ENCODE measurements around the gene BNC2. TPM values are rescaled to one million over a fixed set of nuclear protein-coding genes. Genes with fewer than 3 reads are reported as not detected.

Gene BNC2
- total and polyA plus RNA-seq, 8 donors: 0.28 to 7.6 (median 0.99) TPM

GRCh38 chr9:16610538-16610937, 259.9 kb downstream of the BNC2 start:
- no peak for ATAC-seq

DNA sequence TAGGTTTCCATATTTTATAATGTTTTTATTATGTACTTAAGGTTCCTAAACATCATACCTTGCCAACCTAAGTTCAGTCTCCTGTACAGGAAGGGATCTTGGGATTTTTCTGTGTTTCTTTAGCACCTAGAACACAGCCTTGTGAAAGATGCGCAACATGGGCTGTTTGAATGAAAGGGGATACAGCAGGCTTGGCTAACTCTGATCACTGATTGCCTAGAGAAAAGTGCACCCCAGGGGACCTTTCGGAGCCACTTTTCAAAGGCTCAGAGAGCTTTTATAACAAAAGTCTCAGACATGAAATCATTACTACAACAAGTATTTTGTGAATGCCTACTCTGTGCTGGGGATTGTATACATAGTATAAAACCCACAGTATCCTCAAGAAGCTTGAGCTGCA, 261.6 kb downstream of the BNC2 start:
- 88 to 94% methylated on average over 2 of the region's 2 CpGs for WGBS, 2 donors
- no peaks in the 10 kb centered on the region for H3K9me3 ChIP-seq
- no peak overlapping the region for H3K4me3 ChIP-seq
- no peak overlapping the region for H3K27ac ChIP-seq
- DNase-seq: no peak
- H3K36me3 ChIP-seq: no peaks in the 10 kb centered on the region
- H3K4me1 ChIP-seq: no peaks in the 10 kb centered on the region
- no peak for TF ChIP-seq CTCF (IDR thresholded peaks at IDR 0.05)
- no peaks in the 10 kb centered on the region for H3K27me3 ChIP-seq
- FAIRE-seq: no peak
- intact Hi-C loops (cut with DNase I): no loop called here
- ATAC-seq: no peak

More at GRCh38 chr9:16610538-16610937, 259.9 kb downstream of the BNC2 start:
- WGBS, 2 donors: 50 to 59% methylated on average over 3 of the region's 3 CpGs
- intact Hi-C loops (cut with DNase I): loop anchor here in 1 of 3 donors (10.0 kb wide), 1 partner anchor 56 kb away; no protein-coding TSS in a partner anchor
- H3K36me3 ChIP-seq: no peaks in the 10 kb centered on the region
- H3K27me3 ChIP-seq: no peaks in the 10 kb centered on the region
- no peak for FAIRE-seq
- no peak overlapping the region for H3K4me3 ChIP-seq
- H3K4me1 ChIP-seq: no peaks in the 10 kb centered on the region
- no peaks in the 10 kb centered on the region for H3K9me3 ChIP-seq
- no peak overlapping the region for H3K27ac ChIP-seq
- TF ChIP-seq CTCF (IDR thresholded peaks at IDR 0.05): no peak
- no peak for DNase-seq

DNA sequence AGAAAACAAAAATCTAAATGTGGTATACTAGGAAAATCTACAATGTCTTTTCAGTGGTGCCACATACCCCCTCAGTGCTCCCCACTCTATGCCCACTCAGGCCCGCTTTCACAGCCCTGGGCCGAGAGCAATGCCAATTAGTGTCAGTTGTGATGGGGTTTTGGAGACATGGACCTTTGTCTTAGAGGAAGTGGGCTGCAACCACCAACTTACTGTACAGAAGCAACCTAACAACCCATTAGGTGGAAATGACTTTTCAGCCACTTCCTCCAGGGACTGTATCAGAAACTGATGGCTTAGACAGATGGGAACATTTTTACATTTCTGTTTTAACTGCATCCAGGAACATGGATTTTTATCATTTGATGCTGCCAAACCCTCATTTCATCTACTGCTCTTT, 268.0 kb downstream of the BNC2 start:
- no peaks in the 10 kb centered on the region for H3K27me3 ChIP-seq
- no peak for TF ChIP-seq CTCF (IDR thresholded peaks at IDR 0.05)
- no peaks in the 10 kb centered on the region for H3K9me3 ChIP-seq
- no peaks in the 10 kb centered on the region for H3K36me3 ChIP-seq
- H3K4me1 ChIP-seq: no peaks in the 10 kb centered on the region
- ATAC-seq: no peak
- no peak overlapping the region for H3K27ac ChIP-seq
- 89 to 93% methylated on average over 2 of the region's 2 CpGs for WGBS, 2 donors
- intact Hi-C loops (cut with DNase I): no loop called here
- no peak overlapping the region for H3K4me3 ChIP-seq
- no peak for DNase-seq
- no peak for FAIRE-seq

DNA sequence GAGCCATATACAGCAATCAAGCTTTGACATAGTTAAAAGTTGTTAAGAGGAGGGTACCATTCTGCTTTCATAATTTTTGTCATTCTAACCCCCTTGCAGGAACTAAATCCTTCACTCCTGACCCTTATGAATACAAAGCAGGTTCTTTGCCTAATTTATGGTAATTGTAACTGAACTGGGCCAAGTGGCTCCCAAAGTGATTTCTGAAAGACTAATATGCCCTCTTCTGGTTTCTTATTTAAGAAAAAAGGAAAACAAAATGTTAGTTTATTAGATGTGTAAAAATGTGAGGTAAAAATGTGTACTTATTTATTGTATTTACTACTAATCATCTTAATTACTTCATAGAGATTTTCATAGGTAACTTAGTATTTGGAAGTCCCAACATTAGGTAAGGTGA, 268.5 kb downstream of the BNC2 start:
- intact Hi-C loops (cut with DNase I): no loop called here
- no peak overlapping the region for H3K27ac ChIP-seq
- DNase-seq (no peak), FAIRE-seq (no peak), ATAC-seq (no peak)
- H3K4me1 ChIP-seq: no peaks in the 10 kb centered on the region
- H3K9me3 ChIP-seq: no peaks in the 10 kb centered on the region
- H3K36me3 ChIP-seq: no peaks in the 10 kb centered on the region
- H3K4me3 ChIP-seq: no peak overlapping the region
- TF ChIP-seq CTCF (IDR thresholded peaks at IDR 0.05): no peak
- no peaks in the 10 kb centered on the region for H3K27me3 ChIP-seq

DNA sequence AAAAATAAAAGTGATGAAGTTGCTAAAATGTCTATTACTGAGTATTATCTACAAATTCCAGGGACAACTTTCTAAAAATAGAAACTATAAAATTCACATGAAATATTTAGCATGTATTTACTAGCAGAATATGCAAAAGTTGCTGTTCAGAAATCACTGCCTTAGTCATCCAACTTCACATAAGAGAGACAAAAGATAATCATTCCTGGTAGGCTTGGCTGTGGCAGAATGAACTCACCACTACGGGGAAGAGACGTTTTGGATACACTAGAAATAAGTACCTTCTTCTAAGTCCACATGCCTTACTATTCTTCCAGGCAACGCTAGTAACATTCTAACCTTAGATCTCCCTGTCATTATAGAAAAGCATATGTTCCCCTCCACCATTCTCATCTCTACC, 272.2 kb downstream of the BNC2 start:
- FAIRE-seq: no peak
- H3K4me3 ChIP-seq: no peak overlapping the region
- 69 to 86% methylated on average over 3 of the region's 3 CpGs for WGBS, 2 donors
- H3K9me3 ChIP-seq: no peaks in the 10 kb centered on the region
- no peaks in the 10 kb centered on the region for H3K36me3 ChIP-seq
- H3K4me1 ChIP-seq: no peaks in the 10 kb centered on the region
- no peaks in the 10 kb centered on the region for H3K27me3 ChIP-seq
- no peak for DNase-seq
- TF ChIP-seq CTCF (IDR thresholded peaks at IDR 0.05): no peak
- intact Hi-C loops (cut with DNase I): no loop called here
- ATAC-seq: no peak
- H3K27ac ChIP-seq: no peak overlapping the region
